ENCODE measurements around the gene ZMYND11. TPM values are rescaled to one million over a fixed set of nuclear protein-coding genes. Genes with fewer than 3 reads are reported as not detected.

ZMYND11 gene
- total and polyA plus RNA-seq, 2 donors (not counting 1 experiment from before 2014, with no cell fraction given): 17.3 to 50.1 TPM

DNA sequence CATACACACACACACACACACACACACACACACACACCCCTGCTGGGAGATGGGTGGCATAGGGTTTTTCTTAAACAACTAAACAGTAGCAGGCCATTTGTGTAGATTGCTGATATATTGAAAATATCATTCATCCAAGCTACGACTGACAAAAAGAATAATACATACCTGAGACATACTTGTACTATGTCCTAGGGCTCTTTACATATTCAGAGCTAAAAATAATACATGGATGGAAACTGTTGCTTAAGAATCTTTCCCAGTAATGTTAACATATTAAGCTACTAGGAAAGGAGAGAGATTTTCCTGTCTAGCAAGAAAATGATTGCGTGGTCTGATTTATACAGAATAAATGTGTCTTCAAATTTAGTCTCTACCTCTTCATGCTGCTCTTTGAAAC is 46.0 kb upstream of the ZMYND11 start:
- Mint-ChIP-seq H3K4me1 (no peaks in the 10 kb centered on the region), H3K4me3 (no peak overlapping the region), H3K9me3 (ENCODE audit: insufficient read depth) (no peaks in the 10 kb centered on the region), H3K27me3 (peaks cover 24% of the 10 kb centered on the region), H3K27ac (no peak overlapping the region)
- peaks cover 0 to 5% (median 1%) of the 10 kb centered on the region in 4 experiments for H3K27me3 ChIP-seq (replicated peaks in 1 of 4; ENCODE audit: control extremely low read depth in 1 of 4, control insufficient read depth in 3 of 4, insufficient read depth in 4 of 4, low read length in 3 of 4)
- no peaks in the 10 kb centered on the region for H3K79me2 ChIP-seq (ENCODE audit: control insufficient read depth, insufficient read depth, low read length)
- ChIA-PET POLR2A (no interaction called here), CTCF (no interaction called here)
- peaks cover 0 to under 1% (median 0%) of the 10 kb centered on the region in 3 donors for H3K9me3 ChIP-seq (ENCODE audit: control extremely low read depth in 1 of 3, control insufficient read depth in 2 of 3, insufficient read depth in 1 of 3, low read length in 2 of 3)
- H4K20me1 ChIP-seq (ENCODE audit: control insufficient read depth, insufficient read depth, low read length, poor library complexity, severe bottlenecking): no peaks in the 10 kb centered on the region
- H3K4me2 ChIP-seq (replicated peaks; ENCODE audit: low read depth, low read length, poor library complexity, severe bottlenecking): no peak overlapping the region
- H2AFZ ChIP-seq (ENCODE audit: insufficient read depth, low read depth, low read length, poor library complexity, severe bottlenecking): no peak overlapping the region
- no peak for TF ChIP-seq EZH2 (IDR thresholded peaks at IDR 0.05; ENCODE audit: borderline replicate concordance, insufficient read depth, low read depth, low read length, poor library complexity, severe bottlenecking)
- TF ChIP-seq, protein P1, sequence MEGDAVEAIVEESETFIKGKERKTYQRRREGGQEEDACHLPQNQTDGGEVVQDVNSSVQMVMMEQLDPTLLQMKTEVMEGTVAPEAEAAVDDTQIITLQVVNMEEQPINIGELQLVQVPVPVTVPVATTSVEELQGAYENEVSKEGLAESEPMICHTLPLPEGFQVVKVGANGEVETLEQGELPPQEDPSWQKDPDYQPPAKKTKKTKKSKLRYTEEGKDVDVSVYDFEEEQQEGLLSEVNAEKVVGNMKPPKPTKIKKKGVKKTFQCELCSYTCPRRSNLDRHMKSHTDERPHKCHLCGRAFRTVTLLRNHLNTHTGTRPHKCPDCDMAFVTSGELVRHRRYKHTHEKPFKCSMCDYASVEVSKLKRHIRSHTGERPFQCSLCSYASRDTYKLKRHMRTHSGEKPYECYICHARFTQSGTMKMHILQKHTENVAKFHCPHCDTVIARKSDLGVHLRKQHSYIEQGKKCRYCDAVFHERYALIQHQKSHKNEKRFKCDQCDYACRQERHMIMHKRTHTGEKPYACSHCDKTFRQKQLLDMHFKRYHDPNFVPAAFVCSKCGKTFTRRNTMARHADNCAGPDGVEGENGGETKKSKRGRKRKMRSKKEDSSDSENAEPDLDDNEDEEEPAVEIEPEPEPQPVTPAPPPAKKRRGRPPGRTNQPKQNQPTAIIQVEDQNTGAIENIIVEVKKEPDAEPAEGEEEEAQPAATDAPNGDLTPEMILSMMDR (IDR thresholded peaks at IDR 0.05): no peak
- H3K36me3 ChIP-seq (replicated peaks in 1 of 2; ENCODE audit: control extremely low read depth in 1 of 2, control insufficient read depth in 1 of 2, extremely low read depth in 1 of 2, insufficient read depth in 2 of 2, low read length in 1 of 2): no peaks in the 10 kb centered on the region
- H3K4me1 ChIP-seq (ENCODE audit: control insufficient read depth in 2 of 2, insufficient read depth in 2 of 2, low read length in 2 of 2): no peaks in the 10 kb centered on the region
- no peak overlapping the region for H3K9ac ChIP-seq (ENCODE audit: low read length)
- WGBS (ENCODE audit: insufficient coverage): no CpG with 5 or more reads among the region's 2 CpGs
- no peak overlapping the region for H3K4me3 ChIP-seq (ENCODE audit: control extremely low read depth in 1 of 5, extremely low read depth in 1 of 5, insufficient read depth in 1 of 5, low read depth in 2 of 5, low read length in 4 of 5)
- no peak for DNase-seq
- intact Hi-C loops (cut with micrococcal nuclease): no loop called here
- no peak overlapping the region for H3K27ac ChIP-seq (ENCODE audit: low read length in 2 of 2)
- ATAC-seq (ENCODE audit: low read depth): no peak

DNA sequence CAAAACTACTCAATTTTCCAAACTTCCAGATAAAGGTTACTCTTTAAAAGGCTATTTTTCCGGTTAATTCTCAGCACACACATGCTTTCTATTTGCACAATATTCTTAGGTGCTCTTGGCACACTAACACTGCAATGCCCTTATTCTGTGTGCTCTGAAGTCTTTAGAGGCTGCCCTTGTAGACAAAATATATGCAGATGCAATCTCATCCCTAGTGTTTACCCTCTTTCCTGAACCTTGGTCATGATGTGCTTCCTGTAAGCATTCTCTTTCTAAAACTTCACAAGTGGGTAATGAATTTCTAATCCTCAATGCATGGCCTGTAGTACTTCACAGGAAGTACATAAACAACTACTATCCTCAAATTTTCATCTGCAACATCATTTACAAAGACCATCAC is 45.1 kb upstream of the ZMYND11 start:
- ChIA-PET POLR2A (no interaction called here), CTCF (no interaction called here)
- Histone ChIP-seq H3K4me1 (ENCODE audit: control insufficient read depth in 2 of 2, insufficient read depth in 2 of 2, low read length in 2 of 2) (no peaks in the 10 kb centered on the region), H3K27me3 (replicated peaks in 1 of 4; ENCODE audit: control extremely low read depth in 1 of 4, control insufficient read depth in 3 of 4, insufficient read depth in 4 of 4, low read length in 3 of 4) (peaks cover 0 to 3% (median 0%) of the 10 kb centered on the region in 4 experiments), H3K9ac (ENCODE audit: low read length) (no peak overlapping the region), H4K20me1 (ENCODE audit: control insufficient read depth, insufficient read depth, low read length, poor library complexity, severe bottlenecking) (no peaks in the 10 kb centered on the region), H3K79me2 (ENCODE audit: control insufficient read depth, insufficient read depth, low read length) (no peaks in the 10 kb centered on the region), H3K4me3 (ENCODE audit: control extremely low read depth in 1 of 5, extremely low read depth in 1 of 5, insufficient read depth in 1 of 5, low read depth in 2 of 5, low read length in 4 of 5) (no peak overlapping the region), H3K27ac (ENCODE audit: low read length in 2 of 2) (no peak overlapping the region), H3K4me2 (replicated peaks; ENCODE audit: low read depth, low read length, poor library complexity, severe bottlenecking) (no peak overlapping the region), H3K9me3 (ENCODE audit: control extremely low read depth in 1 of 3, control insufficient read depth in 2 of 3, insufficient read depth in 1 of 3, low read length in 2 of 3) (peaks cover 0 to 5% (median 2%) of the 10 kb centered on the region in 3 donors), H2AFZ (ENCODE audit: insufficient read depth, low read depth, low read length, poor library complexity, severe bottlenecking) (no peak overlapping the region), H3K36me3 (replicated peaks in 1 of 2; ENCODE audit: control extremely low read depth in 1 of 2, control insufficient read depth in 1 of 2, extremely low read depth in 1 of 2, insufficient read depth in 2 of 2, low read length in 1 of 2) (no peaks in the 10 kb centered on the region)
- WGBS (ENCODE audit: insufficient coverage): no CpG with 5 or more reads among the region's 1 CpG
- Mint-ChIP-seq H3K4me3 (no peak overlapping the region), H3K9me3 (ENCODE audit: insufficient read depth) (peaks cover 4% of the 10 kb centered on the region), H3K4me1 (no peaks in the 10 kb centered on the region), H3K27ac (no peak overlapping the region), H3K27me3 (peaks cover 24% of the 10 kb centered on the region)
- ATAC-seq (ENCODE audit: low read depth) (no peak), DNase-seq (no peak)
- intact Hi-C loops (cut with micrococcal nuclease): no loop called here
- no peak for TF ChIP-seq EZH2 (IDR thresholded peaks at IDR 0.05; ENCODE audit: borderline replicate concordance, insufficient read depth, low read depth, low read length, poor library complexity, severe bottlenecking)
- TF ChIP-seq, protein P1 (IDR thresholded peaks at IDR 0.05): no peak
